ENCODE measurements around the gene PTPRR. TPM values are rescaled to one million over a fixed set of nuclear protein-coding genes. Genes with fewer than 3 reads are reported as not detected.

Gene PTPRR
- total RNA-seq, 1 donor from 2014 or later, result under 0.01 TPM

GRCh38 chr12:70849265-70849960 is 71.1 kb downstream of the PTPRR start:
- Histone ChIP-seq H3K27me3 (ENCODE audit: control insufficient read depth, insufficient read depth, low read length) (no peaks in the 10 kb centered on the region), H3K36me3 (ENCODE audit: control insufficient read depth, insufficient read depth, low read length) (no peaks in the 10 kb centered on the region), H3K4me3 (ENCODE audit: low read depth, low read length) (no peak overlapping the region)
- FAIRE-seq, result no peak
- peak; percentile 19 for TF ChIP-seq CTCF (IDR thresholded peaks at IDR 0.05; ENCODE audit: insufficient read depth, low read length, severe bottlenecking)
- peak; percentile 41 for DNase-seq (ENCODE audit: low read depth)

DNA sequence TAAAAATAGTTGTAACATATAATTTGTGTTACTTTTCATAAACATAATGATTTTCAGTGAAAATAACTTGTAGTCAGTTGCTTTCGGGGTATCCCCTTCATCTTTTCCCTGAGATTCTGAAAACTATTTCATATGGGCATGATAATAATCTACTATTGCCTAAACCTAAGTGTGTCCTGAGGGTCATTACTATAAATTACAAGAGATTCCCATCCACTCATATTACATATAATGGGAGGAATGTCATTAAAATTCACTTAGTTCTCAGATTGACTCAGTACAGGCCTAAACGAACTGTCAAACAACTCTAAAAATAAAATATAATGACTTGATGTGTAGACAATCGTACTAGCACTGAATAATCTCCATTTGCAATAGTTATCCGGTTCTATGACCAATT is 72.7 kb downstream of the PTPRR start:
- FAIRE-seq (no peak), DNase-seq (ENCODE audit: low read depth) (no peak)
- no peak for TF ChIP-seq CTCF (IDR thresholded peaks at IDR 0.05; ENCODE audit: insufficient read depth, low read length, severe bottlenecking)
- Histone ChIP-seq H3K27me3 (ENCODE audit: control insufficient read depth, insufficient read depth, low read length) (no peaks in the 10 kb centered on the region), H3K36me3 (ENCODE audit: control insufficient read depth, insufficient read depth, low read length) (no peaks in the 10 kb centered on the region), H3K4me3 (ENCODE audit: low read depth, low read length) (no peak overlapping the region)

GRCh38 chr12:70845268-70845667 is 75.3 kb downstream of the PTPRR start:
- Histone ChIP-seq H3K4me3 (ENCODE audit: low read depth, low read length) (no peak overlapping the region), H3K27me3 (ENCODE audit: control insufficient read depth, insufficient read depth, low read length) (no peaks in the 10 kb centered on the region), H3K36me3 (ENCODE audit: control insufficient read depth, insufficient read depth, low read length) (no peaks in the 10 kb centered on the region)
- FAIRE-seq (no peak), DNase-seq (ENCODE audit: low read depth) (no peak)
- TF ChIP-seq CTCF (IDR thresholded peaks at IDR 0.05; ENCODE audit: insufficient read depth, low read length, severe bottlenecking), result no peak

- FAIRE-seq, result no peak
- DNase-seq (ENCODE audit: low read depth), result peak; percentile 77
- H3K4me3 ChIP-seq (ENCODE audit: low read depth, low read length), result no peak overlapping the region
- H3K36me3 ChIP-seq (ENCODE audit: control insufficient read depth, insufficient read depth, low read length), result no peaks in the 10 kb centered on the region
- TF ChIP-seq CTCF (IDR thresholded peaks at IDR 0.05; ENCODE audit: insufficient read depth, low read length, severe bottlenecking), result no peak
- no peaks in the 10 kb centered on the region for H3K27me3 ChIP-seq (ENCODE audit: control insufficient read depth, insufficient read depth, low read length)
These were observed 77.2 kb downstream of the PTPRR start for GRCh38 chr12:70843363-70843762.

DNA sequence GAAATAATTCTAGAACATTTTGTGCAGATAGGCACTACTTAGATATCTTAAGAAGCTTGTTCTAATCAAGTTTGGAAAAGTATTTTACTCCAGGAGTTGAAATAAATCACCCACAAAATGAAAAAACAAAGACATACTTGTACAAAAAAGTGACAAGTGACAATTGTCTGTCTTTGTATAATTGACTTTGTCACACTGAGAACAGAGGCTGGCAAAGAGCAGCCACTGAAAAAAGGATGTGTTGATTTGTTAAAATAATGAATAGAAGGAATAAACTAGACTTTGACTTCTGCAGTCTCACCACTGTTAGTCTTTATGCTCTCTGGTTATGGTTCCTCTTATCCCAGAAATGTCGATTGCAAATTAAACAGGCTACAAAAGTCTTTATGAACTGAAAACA is 77.6 kb downstream of the PTPRR start:
- Histone ChIP-seq H3K27me3 (ENCODE audit: control insufficient read depth, insufficient read depth, low read length) (no peaks in the 10 kb centered on the region), H3K4me3 (ENCODE audit: low read depth, low read length) (no peak overlapping the region), H3K36me3 (ENCODE audit: control insufficient read depth, insufficient read depth, low read length) (no peaks in the 10 kb centered on the region)
- TF ChIP-seq CTCF (IDR thresholded peaks at IDR 0.05; ENCODE audit: insufficient read depth, low read length, severe bottlenecking), result no peak
- DNase-seq (ENCODE audit: low read depth), result no peak
- no peak for FAIRE-seq

DNA sequence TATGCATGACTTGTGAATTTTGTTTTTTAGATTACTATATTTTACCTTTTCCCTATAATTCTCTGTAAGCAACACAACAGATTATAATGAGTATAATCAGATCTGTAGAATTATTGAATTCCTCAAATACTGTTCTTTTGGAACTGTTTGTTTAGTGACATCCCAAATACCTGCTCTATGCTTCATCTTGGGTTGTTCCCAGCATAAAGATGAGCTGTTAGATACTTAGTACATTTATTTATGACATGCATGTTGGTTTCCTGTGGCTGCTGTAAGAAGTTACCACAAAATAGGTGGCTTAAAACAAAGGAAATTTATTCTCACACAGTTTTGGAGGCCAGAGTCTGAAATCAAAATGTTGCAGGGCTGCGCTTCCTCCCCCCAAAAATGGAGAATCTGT is 78.4 kb downstream of the PTPRR start:
- DNase-seq (ENCODE audit: low read depth) (peak; percentile 38), FAIRE-seq (no peak)
- Histone ChIP-seq H3K4me3 (ENCODE audit: low read depth, low read length) (no peak overlapping the region), H3K27me3 (ENCODE audit: control insufficient read depth, insufficient read depth, low read length) (no peaks in the 10 kb centered on the region), H3K36me3 (ENCODE audit: control insufficient read depth, insufficient read depth, low read length) (no peaks in the 10 kb centered on the region)
- TF ChIP-seq CTCF (IDR thresholded peaks at IDR 0.05; ENCODE audit: insufficient read depth, low read length, severe bottlenecking), result no peak
